Ovary (tissue), 10 donors: Measurements from ENCODE around the gene FGF23. TPM values are rescaled to one million over a fixed set of nuclear protein-coding genes. Genes with fewer than 3 reads are reported as not detected.

Experiments
- DNase-seq, 5 donors: peaks; one replicate each; pipeline ENCODE4 v3.0.0-alpha.2; 2019 to 2020
- H3K27ac ChIP-seq, 2 donors: fragments of 200-600 bp; one replicate each; pipeline versions ENCODE4 v1.5.1 to v1.8.0; 2019 to 2022
- H3K27me3 ChIP-seq: fragments of 200-600 bp; one replicate; pipeline ENCODE4 v1.8.0; 2022
- H3K36me3 ChIP-seq: fragments of 200-600 bp; sonication (generic); one replicate; pipeline ENCODE4 v1.5.1; 2019
- H3K4me1 ChIP-seq: one replicate; pipeline ENCODE4 v1.8.1; 2013; ENCODE audit warnings: mild to moderate bottlenecking, moderate library complexity; ENCODE audit not compliant: insufficient read depth
- H3K4me3 ChIP-seq: fragments of 200-600 bp; sonication (generic); one replicate; pipeline ENCODE4 v1.5.1; 2017
- H3K9me3 ChIP-seq, 2 donors: fragments of 200-600 bp in 1 of 2; sonication (generic) in 1 of 2; one replicate each; pipeline versions ENCODE4 v1.5.1 to v1.8.1; 2013 to 2019; ENCODE audit warnings: mild to moderate bottlenecking in 1 of 2, moderate library complexity in 1 of 2
- CTCF ChIP-seq, 3 donors: fragments of 450-650 bp in 2 of 3; fragments of 200-600 bp in 1 of 3; IDR thresholded peaks; one replicate each; pipeline versions ENCODE4 v1.5.1 to v1.8.0; 2016 to 2022; ENCODE audit warnings: antibody characterized with exemption in 3 of 3, mild to moderate bottlenecking in 1 of 3
- EP300 ChIP-seq: sonication (generic); formaldehyde crosslinking; IDR thresholded peaks from one replicate; pipeline ENCODE4 v1.6.1; 2017; ENCODE audit warnings: antibody characterized with exemption
- POLR2A ChIP-seq: fragments of 450-650 bp; IDR thresholded peaks from one replicate; pipeline ENCODE4 v1.6.1; 2017; ENCODE audit warnings: antibody characterized with exemption, mild to moderate bottlenecking, moderate library complexity
- WGBS, 3 donors: extraction: QIAGEN DNeasy Blood & Tissue Kit in 1 of 3; methylation state at CpG; one replicate each; pipeline versions ENCODE4 v1.1.5 to v1.1.7; 2013 to 2017; 5-methylcytosine and 5-hydroxymethylcytosine counted together
- intact Hi-C, 4 donors: fragments of 100-400 bp; cut with DNase I; formaldehyde crosslinking; loops; one replicate each; pipeline versions ENCODE4 v1.11.0 to v1.15.1; 2022 to 2023
- long read RNA-seq, 3 donors: library from polyadenylated mRNA in 2 of 3; unstranded in 2 of 3; transcript quantifications; one replicate each; pipeline ENCODE4 v2.0.0 and lab custom pipeline, GENCODE V29; 2021 to 2026
- polyA plus RNA-seq, 2 donors: library from polyadenylated mRNA; stranded (reverse); fragments of 200-250 nt in 1 of 2; fragments of 350-450 nt in 1 of 2; fragmentation: Illumina TruSeq in 1 of 2; extraction: RNeasy Lipid Tissue Mini Kit (QIAGEN cat#74804) in 1 of 2; gene quantifications; one replicate each; pipeline ENCODE4 v1.2.3, GENCODE V29; 2013 to 2014
- total RNA-seq, 7 donors: library from RNA; depleted of rRNA in 2 of 7; stranded (reverse); fragments of >200 nt in 2 of 7; fragmentation: NEBNext Ultra II Directional in 3 of 7; extraction: Animal tissue kit (Norgen Biotek cat#: 25700) in 3 of 7; gene quantifications; one replicate each; pipeline versions ENCODE4 v1.1.0 to v1.2.4, GENCODE V29; 2016 to 2023
- donor health status: DM: no; HTN: no; CAD: no; lungs with moderate emphysema.
- donor health status: DM: no; HTN: no; CAD: no.
- donor health status: Bipolar disorder and iron deficiency.
- donor health status: DM: yes; HTN: yes; CAD: no.
- donor health status: DM: no; HTN: no; CAD: no.
- donor health status: DM: yes; HTN: yes; CAD: no.

The FGF23 gene
- total RNA-seq (not detected), polyA plus RNA-seq (not detected)
- long read RNA-seq, donor 1 = 0 reads
- long read RNA-seq, donor 2 = 0 reads
- long read RNA-seq, donor 3 = 0 reads

- Histone ChIP-seq H3K27ac (no peak within 1 kb of the TSS), H3K4me3 (no peak within 1 kb of the TSS), H3K36me3 (no peaks in the 10 kb centered on the region), H3K9me3 (no peaks in the 10 kb centered on the region), H3K27me3 (no peaks in the 10 kb centered on the region), H3K4me1 (no peaks in the 10 kb centered on the region)
- TF ChIP-seq POLR2A (no peak), CTCF (IDR thresholded peaks at IDR 0.05) (no peak), EP300 (no peak)
- 0 to 1% (median 1%) methylated on average over 7 of the region's 7 CpGs for WGBS, 3 donors
- DNase-seq = no peak
- intact Hi-C loops = no loop called here
These were observed at the start of gene FGF23 for GRCh38 chr12:4379405-4379804. Gene FGF23 (minus strand): TSS chr12:4379712. CDS start chr12:4379582, 130 bp downstream.

GRCh38 chr12:4424422-4424821 is 44.9 kb upstream of the FGF23 start:
- H3K27ac ChIP-seq = no peak overlapping the region
- H3K9me3 ChIP-seq = no peaks in the 10 kb centered on the region
- intact Hi-C loops = no loop called here
- no peak for TF ChIP-seq EP300
- no peak for TF ChIP-seq CTCF (IDR thresholded peaks at IDR 0.05)
- no peak for TF ChIP-seq POLR2A
- 9 to 13% (median 11%) methylated on average over 6 of the region's 6 CpGs for WGBS, 3 donors
- H3K4me3 ChIP-seq = no peak overlapping the region
- no peak for DNase-seq
- no peaks in the 10 kb centered on the region for H3K4me1 ChIP-seq
- no peaks in the 10 kb centered on the region for H3K36me3 ChIP-seq
- no peaks in the 10 kb centered on the region for H3K27me3 ChIP-seq

- Histone ChIP-seq H3K36me3 (no peaks in the 10 kb centered on the region), H3K9me3 (no peaks in the 10 kb centered on the region), H3K4me3 (no peak overlapping the region), H3K27ac (no peak overlapping the region), H3K27me3 (no peaks in the 10 kb centered on the region), H3K4me1 (no peaks in the 10 kb centered on the region)
- intact Hi-C loops = no loop called here
- DNase-seq = no peak
- TF ChIP-seq CTCF (IDR thresholded peaks at IDR 0.05) (no peak), POLR2A (no peak), EP300 (no peak)
- 89 to 90% (median 89%) methylated on average over 11 of the region's 11 CpGs for WGBS, 3 donors
These were observed 44.1 kb upstream of the FGF23 start for GRCh38 chr12:4423528-4424195.

GRCh38 chr12:4422985-4423384 is 43.5 kb upstream of the FGF23 start:
- 91 to 97% (median 96%) methylated on average over 9 of the region's 9 CpGs for WGBS, 3 donors

More at GRCh38 chr12:4422985-4423384, 43.5 kb upstream of the FGF23 start:
- DNase-seq = no peak
- H3K9me3 ChIP-seq = no peaks in the 10 kb centered on the region
- no peaks in the 10 kb centered on the region for H3K4me1 ChIP-seq
- no peaks in the 10 kb centered on the region for H3K36me3 ChIP-seq
- no peaks in the 10 kb centered on the region for H3K27me3 ChIP-seq
- no peak overlapping the region for H3K4me3 ChIP-seq
- TF ChIP-seq EP300 = no peak
- TF ChIP-seq CTCF (IDR thresholded peaks at IDR 0.05) = no peak
- TF ChIP-seq POLR2A = no peak
- no peak overlapping the region for H3K27ac ChIP-seq
- intact Hi-C loops = no loop called here
